Glutamatergic neuron (in vitro differentiated cells): Measurements from ENCODE around the gene SCAMP4. TPM values are rescaled to one million over a fixed set of nuclear protein-coding genes. Genes with fewer than 3 reads are reported as not detected.

ENCODE experiments used
- DNase-seq: peaks from one replicate; pipeline ENCODE4 v3.0.0; 2022
- H3K27ac Mint-ChIP-seq: one replicate; pipeline ENCODE4 v1.8.0; 2020; ENCODE audit warnings: mild to moderate bottlenecking, mixed read lengths, inconsistent platforms; ENCODE audit not compliant: unreplicated experiment
- H3K27me3 Mint-ChIP-seq: one replicate; pipeline ENCODE4 v1.8.0; 2020; ENCODE audit warnings: mild to moderate bottlenecking, moderate library complexity, mixed read lengths, inconsistent platforms; ENCODE audit not compliant: unreplicated experiment
- H3K36me3 Mint-ChIP-seq: one replicate; pipeline ENCODE4 v1.8.0; 2020; ENCODE audit warnings: mild to moderate bottlenecking, mixed read lengths, inconsistent platforms; ENCODE audit not compliant: unreplicated experiment
- H3K4me1 Mint-ChIP-seq: one replicate; pipeline ENCODE4 v1.8.0; 2020; ENCODE audit warnings: mild to moderate bottlenecking, low read depth, mixed read lengths, inconsistent platforms; ENCODE audit not compliant: unreplicated experiment
- H3K4me3 Mint-ChIP-seq: one replicate; pipeline ENCODE4 v1.8.0; 2020; ENCODE audit warnings: mild to moderate bottlenecking, mixed read lengths, inconsistent platforms; ENCODE audit not compliant: unreplicated experiment
- H3K9me3 Mint-ChIP-seq: one replicate; pipeline ENCODE4 v1.8.0; 2020; ENCODE audit warnings: mild to moderate bottlenecking, moderate library complexity, mixed read lengths, inconsistent platforms; ENCODE audit not compliant: unreplicated experiment
- CTCF ChIP-seq: fragments of 200-600 bp; sonication (generic); IDR thresholded peaks from one replicate; pipeline ENCODE4 v1.5.0; 2021; ENCODE audit not compliant: partially characterized antibody, unreplicated experiment
- total RNA-seq: library from RNA; stranded (reverse); fragmentation: NEBNext Ultra II Directional; extraction: Animal tissue kit (Norgen Biotek cat#: 25700); gene quantifications from one replicate; pipeline ENCODE4 v1.2.1, GENCODE V29; 2021; ENCODE audit not compliant: unreplicated experiment

The SCAMP4 gene
- total RNA-seq, 1 donor from 2014 or later: 66.3 TPM

GRCh38 chr19:1860821-1861598, 44.2 kb upstream of the SCAMP4 start:
- Mint-ChIP-seq H3K36me3 (no peaks in the 10 kb centered on the region), H3K27me3 (peaks cover 8% of the 10 kb centered on the region), H3K9me3 (peaks cover 13% of the 10 kb centered on the region), H3K27ac (peak overlapping the region; percentile 48), H3K4me1 (peaks cover 6% of the 10 kb centered on the region), H3K4me3 (peak overlapping the region; percentile 85)
- TF ChIP-seq CTCF: no peak
- DNase-seq: no peak

- no peak for TF ChIP-seq CTCF
- Mint-ChIP-seq H3K36me3 (no peaks in the 10 kb centered on the region), H3K27ac (peak overlapping the region; percentile 48), H3K27me3 (peaks cover 4% of the 10 kb centered on the region), H3K4me1 (peaks cover 4% of the 10 kb centered on the region), H3K4me3 (peak overlapping the region; percentile 85), H3K9me3 (peaks cover 10% of the 10 kb centered on the region)
- peak; percentile 31 for DNase-seq
These were observed 43.6 kb upstream of the SCAMP4 start for GRCh38 chr19:1861599-1862031.

- H3K36me3 Mint-ChIP-seq: no peaks in the 10 kb centered on the region
- H3K4me1 Mint-ChIP-seq: peaks cover 4% of the 10 kb centered on the region
- peak overlapping the region; percentile 85 for H3K4me3 Mint-ChIP-seq
These were observed 43.2 kb upstream of the SCAMP4 start for GRCh38 chr19:1862068-1862423.

GRCh38 chr19:1862424-1863327, 42.5 kb upstream of the SCAMP4 start:
- Mint-ChIP-seq H3K27me3 (peaks cover 4% of the 10 kb centered on the region), H3K27ac (peak overlapping the region; percentile 28), H3K4me1 (peaks cover 4% of the 10 kb centered on the region), H3K4me3 (peak overlapping the region; percentile 85), H3K9me3 (peaks cover 10% of the 10 kb centered on the region), H3K36me3 (no peaks in the 10 kb centered on the region)
- peak; percentile 67 for DNase-seq
- TF ChIP-seq CTCF: no peak

More at GRCh38 chr19:1862068-1862423, 43.2 kb upstream of the SCAMP4 start:
- H3K27me3 Mint-ChIP-seq: peaks cover 4% of the 10 kb centered on the region
- DNase-seq: peak; percentile 37
- H3K27ac Mint-ChIP-seq: peak overlapping the region; percentile 28
- TF ChIP-seq CTCF: no peak
- H3K9me3 Mint-ChIP-seq: peaks cover 10% of the 10 kb centered on the region

DNA sequence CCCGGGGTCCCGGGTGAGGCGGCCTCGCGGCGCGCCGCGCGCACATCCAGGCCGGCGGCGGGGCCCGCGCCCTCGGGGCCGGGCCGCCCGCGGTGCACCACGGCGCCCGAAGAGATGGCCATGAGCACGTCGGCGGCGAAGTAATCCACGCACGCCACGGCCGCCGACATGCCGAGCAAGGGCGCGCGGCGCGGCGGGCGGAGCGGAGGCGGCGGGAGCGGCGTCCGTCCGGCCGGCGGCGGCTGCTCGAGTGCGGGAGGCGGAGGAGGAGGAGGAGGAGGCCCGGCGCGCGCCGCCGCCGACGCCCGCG, 41.9 kb upstream of the SCAMP4 start, which contains the start of gene KLF16:
TSS of gene KLF16 (minus strand) at position 252 of the 310 bp plus-strand sequence. CDS start at position 170, 82 bp downstream.
- H3K9me3 Mint-ChIP-seq: peaks cover 10% of the 10 kb centered on the region
- H3K27me3 Mint-ChIP-seq: peaks cover 4% of the 10 kb centered on the region
- H3K36me3 Mint-ChIP-seq: no peaks in the 10 kb centered on the region
- no peak for TF ChIP-seq CTCF
- peak within 1 kb of the TSS; percentile 85 for H3K4me3 Mint-ChIP-seq
- no peak within 1 kb of the TSS for H3K27ac Mint-ChIP-seq
- no peak for DNase-seq
- H3K4me1 Mint-ChIP-seq: peaks cover 4% of the 10 kb centered on the region
